ENCODE results near the gene DDX39B. TPM values are rescaled to one million over a fixed set of nuclear protein-coding genes. Genes with fewer than 3 reads are reported as not detected.
"Not testable (repeated sequence)": the region's sequence is repeated elsewhere in the genome, so short reads cannot be mapped to it uniquely, and the experiment has no call there.

The DDX39B gene
- total RNA-seq, 4 donors from 2014 or later: 107 to 198 (median 144) TPM

- H3K27me3 ChIP-seq: peaks cover 22 to 47% (median 24%) of the 10 kb centered on the region in 3 donors
- no peak overlapping the region for H3K27ac ChIP-seq
- in situ Hi-C loops (cut with MboI; ENCODE audit: low sequenced_read_pairs in 4 of 4): no loop called here
- no peaks in the 10 kb centered on the region for H3K36me3 ChIP-seq
- intact Hi-C loops (cut with DNase I; ENCODE audit: low total_unique reads): loop anchor here (5.0 kb wide), 1 partner anchor 44 kb away; the partner anchor contains the start of gene DDX39B
- peaks cover 0 to 12% of the 10 kb centered on the region in 2 donors for H3K4me1 ChIP-seq
- no peak for ATAC-seq
- no peak for DNase-seq
- peak overlapping the region in 1 of 4 donors; percentile 64 for H3K4me3 ChIP-seq
- no peaks in the 10 kb centered on the region for H3K9me3 ChIP-seq
- TF ChIP-seq POLR2A (IDR thresholded peaks at IDR 0.05): no peak
- TF ChIP-seq, protein P1, sequence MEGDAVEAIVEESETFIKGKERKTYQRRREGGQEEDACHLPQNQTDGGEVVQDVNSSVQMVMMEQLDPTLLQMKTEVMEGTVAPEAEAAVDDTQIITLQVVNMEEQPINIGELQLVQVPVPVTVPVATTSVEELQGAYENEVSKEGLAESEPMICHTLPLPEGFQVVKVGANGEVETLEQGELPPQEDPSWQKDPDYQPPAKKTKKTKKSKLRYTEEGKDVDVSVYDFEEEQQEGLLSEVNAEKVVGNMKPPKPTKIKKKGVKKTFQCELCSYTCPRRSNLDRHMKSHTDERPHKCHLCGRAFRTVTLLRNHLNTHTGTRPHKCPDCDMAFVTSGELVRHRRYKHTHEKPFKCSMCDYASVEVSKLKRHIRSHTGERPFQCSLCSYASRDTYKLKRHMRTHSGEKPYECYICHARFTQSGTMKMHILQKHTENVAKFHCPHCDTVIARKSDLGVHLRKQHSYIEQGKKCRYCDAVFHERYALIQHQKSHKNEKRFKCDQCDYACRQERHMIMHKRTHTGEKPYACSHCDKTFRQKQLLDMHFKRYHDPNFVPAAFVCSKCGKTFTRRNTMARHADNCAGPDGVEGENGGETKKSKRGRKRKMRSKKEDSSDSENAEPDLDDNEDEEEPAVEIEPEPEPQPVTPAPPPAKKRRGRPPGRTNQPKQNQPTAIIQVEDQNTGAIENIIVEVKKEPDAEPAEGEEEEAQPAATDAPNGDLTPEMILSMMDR (IDR thresholded peaks at IDR 0.05 in 4 of 5, conservative IDR thresholded peaks at IDR 0.05 in 1 of 5): no peak
Measured at GRCh38 chr6:31498748-31499147, 43.1 kb downstream of the DDX39B start.

- DNase-seq (peak; percentile 42 to 62), ATAC-seq (peak; percentile 29 to 73)
- Histone ChIP-seq H3K4me1 (peaks cover 0 to 16% of the 10 kb centered on the region in 2 donors), H3K4me3 (peak within 1 kb of the TSS; percentile 45 to 66 (median 63)), H3K36me3 (no peaks in the 10 kb centered on the region), H3K9me3 (no peaks in the 10 kb centered on the region), H3K27ac (peak within 1 kb of the TSS in 3 of 4 donors; percentile 29 to 69 (median 51)), H3K27me3 (peaks cover 21 to 51% (median 32%) of the 10 kb centered on the region in 3 donors)
- TF ChIP-seq POLR2A (IDR thresholded peaks at IDR 0.05): peak; percentile 31 to 70
- TF ChIP-seq, protein P1 (IDR thresholded peaks at IDR 0.05 in 4 of 5, conservative IDR thresholded peaks at IDR 0.05 in 1 of 5): no peak
- intact Hi-C loops (cut with DNase I; ENCODE audit: low total_unique reads) (loop anchor here (5.0 kb wide), 1 partner anchor 44 kb away; the partner anchor contains the start of gene DDX39B), in situ Hi-C loops (cut with MboI; ENCODE audit: low sequenced_read_pairs in 4 of 4) (no loop called here)
Measured at GRCh38 chr6:31497531-31498476, 44.0 kb downstream of the DDX39B start, which contains the start of gene MICB. Gene MICB, plus strand, starts transcription at chr6:31498145. Its CDS starts 49 bp downstream, at chr6:31498194.

GRCh38 chr6:31496826-31497225 lies 45.0 kb downstream of the DDX39B start:
- H3K36me3 ChIP-seq; ATAC-seq; DNase-seq; H3K27ac ChIP-seq; H3K4me3 ChIP-seq; in situ Hi-C loops (cut with MboI; ENCODE audit: low sequenced_read_pairs in 4 of 4); H3K9me3 ChIP-seq: not testable (repeated sequence)
- H3K4me1 ChIP-seq: peaks cover 0 to 16% of the 10 kb centered on the region in 2 donors
- peaks cover 18 to 51% (median 35%) of the 10 kb centered on the region in 3 donors for H3K27me3 ChIP-seq
- intact Hi-C loops (cut with DNase I; ENCODE audit: low total_unique reads): loop anchor here (5.0 kb wide), 1 partner anchor 45 kb away; the partner anchor contains the start of gene DDX39B

- H3K27ac ChIP-seq: peak overlapping the region in 1 of 4 donors; percentile 59
- H3K27me3 ChIP-seq: peaks cover 12 to 47% (median 35%) of the 10 kb centered on the region in 3 donors
- peak overlapping the region in 1 of 4 donors; percentile 64 for H3K4me3 ChIP-seq
- peaks cover 0 to 16% of the 10 kb centered on the region in 2 donors for H3K4me1 ChIP-seq
- in situ Hi-C loops (cut with MboI; ENCODE audit: low sequenced_read_pairs in 4 of 4) (no loop called here), intact Hi-C loops (cut with DNase I; ENCODE audit: low total_unique reads) (loop anchor here (5.0 kb wide), 1 partner anchor 47 kb away; the partner anchor contains the start of gene DDX39B)
- H3K36me3 ChIP-seq: no peaks in the 10 kb centered on the region
- DNase-seq (no peak), ATAC-seq (no peak)
- no peaks in the 10 kb centered on the region for H3K9me3 ChIP-seq
- TF ChIP-seq POLR2A (IDR thresholded peaks at IDR 0.05): no peak
- TF ChIP-seq, protein P1 (IDR thresholded peaks at IDR 0.05 in 4 of 5, conservative IDR thresholded peaks at IDR 0.05 in 1 of 5): no peak
Measured at GRCh38 chr6:31495580-31495979, 46.2 kb downstream of the DDX39B start.

Data from gastrocnemius medialis (tissue), 4 donors.